Myocyte (in vitro differentiated cells): ENCODE data around the gene SRPK3. TPM values are rescaled to one million over a fixed set of nuclear protein-coding genes. Genes with fewer than 3 reads are reported as not detected.
A peak's percentile ranks its signal among the peaks of the same experiment; 100 is the strongest.

Experiments used
- DNase-seq: peaks from one replicate; pipeline ENCODE4 v3.0.0-alpha.2; 2012; ENCODE audit warnings: low read depth
- total RNA-seq: library from RNA; depleted of rRNA; stranded (reverse); fragments of >200 nt; gene quantifications from 2 replicates; pipeline ENCODE4 v1.2.3, GENCODE V29; 2014

The SRPK3 gene
- total RNA-seq, 1 donor from 2014 or later: 252 TPM

DNA sequence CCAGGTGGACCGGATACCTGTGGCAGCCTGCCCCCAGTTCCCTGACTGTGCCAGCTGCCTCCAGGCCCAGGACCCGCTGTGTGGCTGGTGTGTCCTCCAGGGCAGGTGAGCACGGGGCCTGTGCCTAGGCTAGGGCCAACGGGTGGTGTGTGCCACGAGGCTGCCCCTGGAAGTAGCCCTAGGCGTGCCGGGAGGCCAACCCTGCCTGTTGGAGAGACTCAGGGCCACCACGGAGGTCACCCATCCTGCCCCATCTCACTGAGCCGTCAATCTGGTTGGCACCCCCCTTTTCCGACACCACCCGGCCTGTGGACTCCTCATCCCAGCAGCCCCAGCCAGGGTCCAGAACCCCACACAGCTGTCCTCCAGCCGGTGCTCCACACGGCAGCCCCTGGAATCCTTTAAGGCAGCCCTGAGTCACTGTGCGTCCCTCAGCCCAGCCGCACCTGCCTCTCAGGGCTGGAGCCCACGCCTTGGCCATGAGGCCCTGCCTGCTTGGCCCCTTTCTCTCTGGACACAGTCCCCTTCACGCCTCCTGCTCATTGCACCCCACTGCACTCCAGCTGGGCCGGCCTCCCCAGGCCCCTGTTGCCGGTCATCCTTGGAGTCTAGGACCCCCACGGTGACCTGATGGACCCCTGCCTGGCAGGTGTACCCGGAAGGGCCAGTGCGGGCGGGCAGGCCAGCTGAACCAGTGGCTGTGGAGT is 11.5 kb upstream of the SRPK3 start:
- no peak for DNase-seq

DNA sequence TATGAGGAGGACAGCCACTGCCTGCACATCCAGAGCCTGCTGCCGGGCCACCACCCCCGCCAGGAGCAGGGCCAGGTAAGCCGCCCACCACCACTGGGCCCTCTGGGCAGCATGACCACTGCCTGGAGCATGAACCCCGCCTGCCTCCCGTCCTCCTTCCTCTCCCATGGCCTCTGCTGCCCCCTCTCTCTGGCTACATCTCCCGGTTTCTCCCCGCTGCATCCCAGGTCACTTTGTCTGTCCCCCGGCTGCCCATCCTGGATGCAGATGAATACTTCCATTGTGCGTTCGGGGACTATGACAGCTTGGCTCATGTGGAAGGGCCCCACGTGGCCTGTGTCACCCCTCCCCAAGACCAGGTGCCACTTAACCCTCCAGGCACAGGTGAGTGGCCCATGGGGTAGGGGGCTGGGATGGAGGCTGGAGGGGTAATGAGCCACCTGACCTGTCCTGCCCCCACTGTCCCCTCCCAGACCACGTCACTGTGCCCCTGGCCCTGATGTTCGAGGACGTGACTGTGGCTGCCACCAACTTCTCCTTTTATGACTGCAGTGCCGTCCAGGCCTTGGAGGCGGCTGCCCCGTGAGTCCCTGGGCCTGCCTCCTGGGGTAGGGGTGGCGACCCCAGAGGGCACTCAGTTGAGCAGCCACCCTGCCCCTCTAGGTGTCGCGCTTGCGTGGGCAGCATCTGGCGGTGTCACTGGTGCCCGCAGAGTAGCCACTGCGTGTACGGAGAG is 10.8 kb upstream of the SRPK3 start:
- DNase-seq: no peak

DNA sequence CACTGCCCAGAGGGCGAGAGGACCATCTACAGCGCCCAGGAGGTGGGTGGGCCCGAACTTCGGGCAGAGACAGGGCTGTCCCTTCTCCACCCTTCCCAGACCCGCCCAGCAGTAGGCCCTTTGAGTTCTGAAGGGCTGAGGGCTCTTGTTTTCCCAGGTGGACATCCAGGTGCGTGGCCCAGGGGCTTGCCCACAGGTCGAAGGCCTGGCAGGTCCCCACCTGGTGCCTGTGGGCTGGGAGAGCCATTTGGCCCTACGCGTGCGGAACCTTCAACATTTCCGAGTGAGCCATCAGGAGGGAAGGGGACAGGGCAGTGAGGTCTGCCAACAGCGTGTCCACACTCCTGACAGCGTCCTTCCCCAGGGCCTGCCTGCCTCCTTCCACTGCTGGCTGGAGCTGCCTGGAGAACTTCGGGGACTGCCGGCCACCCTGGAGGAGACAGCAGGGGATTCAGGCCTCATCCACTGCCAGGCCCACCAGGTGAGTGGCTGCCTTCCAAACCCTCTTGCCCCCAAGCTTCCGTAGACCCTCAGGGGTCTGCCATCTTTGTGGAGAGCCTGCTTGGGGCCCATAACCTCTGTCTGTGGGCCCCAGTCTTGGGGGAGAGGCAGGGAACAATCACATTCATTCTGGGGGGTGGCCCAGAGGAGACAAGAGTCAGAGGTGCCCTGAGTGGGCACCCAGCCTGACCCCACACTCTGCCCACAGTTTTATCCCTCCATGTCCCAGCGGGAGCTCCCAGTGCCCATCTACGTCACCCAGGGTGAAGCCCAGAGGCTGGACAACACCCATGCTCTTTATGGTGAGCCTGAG is 10.0 kb upstream of the SRPK3 start:
- DNase-seq: no peak

DNA sequence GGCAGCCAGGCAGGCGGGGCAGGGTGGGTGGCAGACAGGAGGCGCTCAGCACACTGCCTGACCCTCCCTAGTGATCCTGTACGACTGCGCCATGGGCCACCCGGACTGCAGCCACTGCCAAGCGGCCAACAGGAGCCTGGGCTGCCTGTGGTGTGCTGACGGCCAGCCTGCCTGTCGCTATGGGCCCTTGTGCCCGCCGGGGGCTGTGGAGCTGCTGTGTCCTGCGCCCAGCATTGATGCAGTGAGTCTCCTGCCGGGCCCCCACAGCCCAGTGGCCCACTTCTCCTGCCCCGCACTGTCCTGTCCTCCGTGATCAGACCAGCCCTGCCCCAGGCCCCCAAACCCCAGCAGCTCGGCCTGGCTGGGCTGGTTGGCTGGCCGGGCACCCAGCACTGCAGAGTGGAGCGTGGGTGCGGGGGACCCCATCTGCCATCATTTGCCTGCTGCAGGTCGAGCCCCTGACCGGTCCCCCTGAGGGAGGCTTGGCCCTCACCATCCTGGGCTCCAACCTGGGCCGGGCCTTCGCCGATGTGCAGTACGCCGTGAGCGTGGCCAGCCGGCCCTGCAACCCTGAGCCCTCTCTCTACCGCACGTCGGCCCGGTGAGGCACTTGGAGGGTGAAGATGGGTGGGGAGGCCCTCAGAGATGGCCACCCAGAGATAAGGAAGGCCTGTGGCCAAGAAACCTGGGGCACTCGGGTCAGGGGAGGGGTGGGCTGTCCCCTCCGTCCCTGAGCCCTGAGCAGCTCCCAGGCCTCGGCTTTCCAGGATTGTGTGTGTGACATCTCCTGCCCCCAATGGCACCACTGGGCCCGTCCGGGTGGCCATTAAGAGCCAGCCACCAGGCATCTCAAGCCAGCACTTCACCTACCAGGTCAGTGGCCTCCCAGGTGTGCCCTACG is 9.2 kb upstream of the SRPK3 start:
- no peak for DNase-seq

- no peak for DNase-seq
Observed at GRCh38 chrX:153772316-153773217, 8.3 kb upstream of the SRPK3 start.

GRCh38 chrX:153773218-153773611 is 7.6 kb upstream of the SRPK3 start:
- no peak for DNase-seq

- no peak for DNase-seq
Observed at GRCh38 chrX:153773741-153774575, 6.9 kb upstream of the SRPK3 start.

DNA sequence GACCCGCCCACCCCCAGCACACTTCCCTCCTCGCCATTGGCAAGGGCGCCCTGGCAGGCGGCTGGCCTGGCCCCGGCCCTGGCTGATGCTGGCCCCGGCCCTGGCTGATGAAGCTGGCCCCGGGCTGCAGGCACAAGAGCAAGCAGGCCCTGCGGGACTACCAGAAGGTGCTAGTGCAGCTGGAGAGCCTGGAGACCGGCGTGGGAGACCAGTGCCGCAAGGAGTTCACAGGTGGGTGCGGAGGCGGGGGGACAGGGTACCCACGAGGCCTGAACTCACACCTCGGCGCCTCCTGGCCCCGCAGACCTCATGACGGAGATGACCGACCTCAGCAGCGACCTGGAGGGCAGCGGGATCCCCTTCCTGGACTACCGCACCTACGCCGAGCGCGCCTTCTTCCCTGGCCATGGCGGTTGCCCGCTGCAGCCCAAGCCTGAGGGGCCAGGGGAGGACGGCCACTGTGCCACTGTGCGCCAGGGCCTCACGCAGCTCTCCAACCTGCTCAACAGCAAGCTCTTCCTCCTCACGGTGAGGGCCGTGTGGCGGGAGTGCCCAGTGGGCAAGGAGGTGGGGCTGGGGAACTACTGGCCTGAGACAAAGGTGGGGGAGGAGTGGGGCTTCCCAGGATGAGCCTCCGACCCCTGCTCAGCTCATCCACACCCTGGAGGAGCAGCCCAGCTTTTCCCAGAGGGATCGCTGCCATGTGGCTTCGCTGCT is 6.1 kb upstream of the SRPK3 start:
- no peak for DNase-seq

DNA sequence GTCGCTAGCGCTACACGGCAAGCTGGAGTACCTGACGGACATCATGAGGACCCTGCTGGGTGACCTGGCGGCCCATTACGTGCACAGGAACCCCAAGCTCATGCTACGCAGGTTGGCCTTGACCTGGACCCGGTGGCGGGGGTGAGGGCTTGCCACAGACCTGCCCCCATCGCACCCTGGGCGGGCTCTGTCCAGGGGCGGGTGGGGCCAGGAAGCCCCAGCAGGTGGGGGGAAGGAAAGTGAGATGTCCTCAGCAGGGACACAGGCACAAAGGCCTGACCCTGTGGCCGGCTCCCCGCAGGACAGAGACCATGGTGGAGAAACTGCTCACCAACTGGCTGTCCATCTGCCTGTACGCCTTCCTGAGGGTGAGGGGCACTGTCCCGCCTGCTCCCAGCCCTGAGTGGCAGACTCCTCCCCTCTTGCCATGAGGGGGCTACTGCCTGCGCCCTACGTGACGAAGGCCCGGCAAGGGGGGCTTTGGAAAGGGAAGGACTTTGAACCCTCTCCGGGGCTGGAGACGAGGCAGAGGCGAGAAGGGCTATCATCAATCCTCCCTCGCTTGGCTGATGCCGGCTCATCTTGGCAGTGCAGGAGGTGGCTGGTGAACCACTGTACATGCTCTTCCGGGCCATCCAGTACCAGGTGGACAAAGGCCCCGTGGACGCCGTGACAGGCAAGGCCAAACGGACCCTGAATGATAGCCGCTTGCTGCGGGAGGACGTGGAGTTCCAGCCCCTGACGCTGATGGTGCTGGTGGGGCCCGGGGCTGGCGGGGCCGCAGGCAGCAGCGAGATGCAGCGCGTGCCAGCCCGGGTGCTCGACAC is 5.3 kb upstream of the SRPK3 start:
- DNase-seq: no peak

- DNase-seq: no peak
Observed at GRCh38 chrX:153776120-153776599, 4.7 kb upstream of the SRPK3 start.

- DNase-seq: no peak
Observed at GRCh38 chrX:153776611-153777045, 4.2 kb upstream of the SRPK3 start.

- DNase-seq: no peak
Observed at GRCh38 chrX:153777261-153778090, 3.4 kb upstream of the SRPK3 start.

DNA sequence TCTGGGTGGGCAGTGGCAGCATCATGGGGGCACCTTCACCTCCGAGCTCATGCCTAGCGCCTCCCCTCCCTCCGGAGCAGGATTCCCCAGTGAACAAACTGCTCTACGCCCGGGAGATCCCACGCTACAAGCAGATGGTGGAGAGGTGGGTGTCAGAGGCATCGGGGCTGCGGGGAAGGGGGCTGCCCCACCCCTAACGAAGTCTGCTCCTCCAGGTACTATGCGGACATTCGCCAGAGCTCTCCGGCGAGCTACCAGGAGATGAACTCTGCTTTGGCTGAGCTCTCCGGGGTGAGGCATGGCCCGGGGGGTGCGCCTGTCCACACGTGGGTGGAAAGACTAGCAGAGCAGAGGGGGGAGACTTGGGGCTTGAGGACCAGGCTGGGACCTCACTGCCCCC is 2.7 kb upstream of the SRPK3 start:
- DNase-seq: no peak

DNA sequence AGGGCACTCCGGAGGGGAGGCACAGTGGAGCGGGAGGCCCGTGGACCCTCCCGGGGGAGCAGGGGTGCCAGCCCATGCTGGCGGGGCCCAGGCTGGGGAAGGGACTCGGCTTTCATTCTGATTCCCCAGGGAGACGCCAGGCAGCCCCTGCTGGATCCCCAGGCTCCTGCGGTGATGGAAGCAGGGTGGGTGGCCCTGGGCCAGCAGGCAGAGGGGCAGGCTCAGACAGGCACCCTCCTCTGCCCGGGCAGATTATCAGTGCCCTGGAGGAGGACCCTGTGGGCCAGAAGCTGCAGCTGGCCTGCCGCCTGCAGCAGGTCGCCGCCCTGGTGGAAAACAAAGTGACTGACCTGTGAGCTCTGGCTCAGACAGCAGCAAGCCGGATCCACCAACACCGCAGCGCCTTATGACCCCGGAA is 2.1 kb upstream of the SRPK3 start:
- DNase-seq: no peak

DNA sequence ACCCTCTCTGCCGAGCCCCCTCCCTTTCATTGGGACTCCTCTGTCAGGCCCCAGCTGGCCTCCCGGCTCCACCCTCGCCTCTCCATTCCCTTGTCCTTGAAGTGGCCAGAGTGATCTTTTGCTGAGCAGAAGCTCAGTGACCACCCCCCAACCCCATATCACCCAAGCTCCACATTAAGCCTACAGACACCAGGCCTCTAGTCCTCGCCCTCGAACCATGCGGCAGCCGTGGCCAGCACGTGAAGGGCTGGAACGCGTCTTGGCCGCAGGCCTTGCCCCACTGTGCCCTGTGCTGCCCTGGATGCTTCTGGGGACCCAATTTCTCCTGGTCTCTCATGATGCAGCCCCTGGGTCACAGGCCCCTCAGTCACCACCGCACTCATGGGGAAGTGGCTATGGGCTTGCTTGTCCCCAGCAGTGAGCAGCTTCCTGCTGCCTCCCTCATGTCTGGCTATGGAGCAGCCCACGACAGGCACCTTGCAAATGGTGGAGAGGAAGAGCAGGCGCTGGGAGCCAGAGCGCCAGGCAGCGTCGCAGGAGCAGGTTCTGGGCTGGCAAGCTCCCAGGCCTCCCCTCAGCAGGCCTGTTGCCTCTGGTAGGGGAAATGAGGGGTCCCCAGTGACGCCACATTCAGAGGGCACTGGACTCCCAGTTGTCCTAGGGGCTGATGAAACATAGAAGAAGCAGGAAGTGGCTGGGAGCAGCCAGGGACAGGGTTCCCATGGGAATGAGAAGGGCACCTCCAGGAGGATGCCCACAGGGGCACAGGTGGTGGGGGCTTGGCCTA is 757 bp upstream of the SRPK3 start:
- DNase-seq: peak; percentile 57
